ENCODE data around the gene NCAM2.
"Not testable (repeated sequence)": the region's sequence is repeated elsewhere in the genome, so short reads cannot be mapped to it uniquely, and the experiment has no call there.

The NCAM2 gene

DNA sequence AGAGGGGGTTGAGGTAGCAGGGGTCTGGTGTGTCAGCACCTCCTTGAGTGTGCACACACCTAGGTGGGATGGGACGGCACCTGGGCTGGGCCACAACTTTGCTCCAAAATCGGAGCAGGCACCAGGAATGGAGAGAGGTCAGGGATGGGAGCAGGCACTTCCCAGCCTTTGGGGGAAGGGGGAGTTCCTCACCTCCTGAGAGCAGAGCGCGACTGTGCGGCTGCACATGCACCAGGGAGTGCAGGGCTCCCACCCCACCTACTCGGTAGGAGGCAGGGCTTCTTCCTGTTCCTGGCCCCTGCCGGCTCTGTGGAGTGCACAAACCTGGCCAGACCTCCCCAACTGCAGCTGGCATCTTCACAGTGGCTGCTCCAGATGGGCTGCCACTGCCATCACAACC is 399.3 kb downstream of the NCAM2 start:
- no peak overlapping the region for H3K9ac ChIP-seq (ENCODE audit: low read length)
- peaks cover 4% of the 10 kb centered on the region for H3K4me1 ChIP-seq (ENCODE audit: control insufficient read depth, insufficient read depth, low read length)
- no peaks in the 10 kb centered on the region for H3K36me3 ChIP-seq (ENCODE audit: control insufficient read depth, insufficient read depth, low read length, severe bottlenecking)
- H3K27me3 ChIP-seq (replicated peaks; ENCODE audit: control insufficient read depth, insufficient read depth, low read length) = no peaks in the 10 kb centered on the region
- peaks cover 3% of the 10 kb centered on the region for H3K9me3 ChIP-seq (ENCODE audit: control insufficient read depth, low read length)
- DNase-seq (ENCODE audit: low read depth) = no peak
- H3K4me3 ChIP-seq (ENCODE audit: low read length) = no peak overlapping the region

DNA sequence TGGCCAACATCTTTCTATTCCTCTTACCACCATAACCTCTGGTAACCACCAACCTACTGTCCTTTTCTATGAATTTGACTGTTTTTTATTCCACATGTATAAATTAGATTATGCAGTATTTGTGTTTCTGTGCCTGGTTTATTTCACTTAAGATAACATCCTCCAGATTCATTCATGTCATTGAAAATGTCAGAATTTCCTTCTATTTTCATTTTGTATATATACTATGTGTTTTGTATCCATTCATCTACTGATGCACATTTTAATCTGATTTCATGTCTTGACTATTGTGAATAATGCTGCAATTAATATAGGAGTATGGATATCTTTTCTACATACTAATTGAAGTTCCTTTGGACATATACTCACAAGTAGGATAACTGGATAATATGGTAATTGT is 403.2 kb downstream of the NCAM2 start:
- Histone ChIP-seq H3K4me3 (ENCODE audit: low read length) (no peak overlapping the region), H3K4me1 (ENCODE audit: control insufficient read depth, insufficient read depth, low read length) (peaks cover 4% of the 10 kb centered on the region), H3K27me3 (replicated peaks; ENCODE audit: control insufficient read depth, insufficient read depth, low read length) (no peaks in the 10 kb centered on the region), H3K9me3 (ENCODE audit: control insufficient read depth, low read length) (no peaks in the 10 kb centered on the region), H3K36me3 (ENCODE audit: control insufficient read depth, insufficient read depth, low read length, severe bottlenecking) (no peaks in the 10 kb centered on the region), H3K9ac (ENCODE audit: low read length) (no peak overlapping the region)
- no peak for DNase-seq (ENCODE audit: low read depth)

DNA sequence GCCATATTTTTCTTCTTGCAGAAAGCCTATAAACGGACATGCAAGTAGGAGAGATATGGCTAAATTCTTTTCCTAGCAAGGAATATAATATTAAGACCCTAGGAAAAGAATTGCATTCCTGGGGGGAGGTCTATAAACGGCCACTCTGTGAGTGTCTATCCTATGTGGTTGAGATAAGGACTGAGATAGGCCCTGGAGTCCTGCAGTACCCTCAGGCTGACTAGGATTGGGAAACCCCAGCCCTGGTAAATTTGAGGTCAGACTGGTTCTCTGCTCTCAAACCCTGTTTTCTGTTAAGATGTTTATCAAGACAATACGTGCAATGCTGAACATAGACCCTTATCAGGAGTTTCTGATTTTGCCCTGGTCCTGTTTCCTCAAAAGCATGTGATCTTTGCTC is 404.0 kb downstream of the NCAM2 start:
- not testable (repeated sequence) for H3K27me3 ChIP-seq (replicated peaks; ENCODE audit: control insufficient read depth, insufficient read depth, low read length); H3K36me3 ChIP-seq (ENCODE audit: control insufficient read depth, insufficient read depth, low read length, severe bottlenecking); H3K9ac ChIP-seq (ENCODE audit: low read length); H3K9me3 ChIP-seq (ENCODE audit: control insufficient read depth, low read length); DNase-seq (ENCODE audit: low read depth); H3K4me1 ChIP-seq (ENCODE audit: control insufficient read depth, insufficient read depth, low read length); H3K4me3 ChIP-seq (ENCODE audit: low read length)

DNA sequence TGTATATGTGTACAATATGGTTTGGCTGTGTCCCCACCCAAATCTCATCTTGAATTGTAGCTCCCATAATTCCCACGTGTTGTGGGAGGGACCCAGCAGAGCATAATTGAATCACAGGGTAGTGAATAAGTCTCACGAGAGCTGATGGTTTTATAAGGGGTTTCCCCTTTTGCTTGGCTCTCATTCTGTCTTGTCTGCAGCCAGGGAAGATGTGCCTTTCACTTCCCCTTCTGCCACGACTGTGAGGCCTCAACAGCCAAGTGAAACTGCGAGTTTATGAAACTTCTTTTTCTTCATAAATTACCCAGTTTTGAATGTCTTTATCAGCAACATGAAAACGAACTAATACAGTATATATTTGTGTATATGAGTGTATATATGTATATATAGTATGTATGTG is 406.1 kb downstream of the NCAM2 start:
- H3K4me3 ChIP-seq (ENCODE audit: low read length); H3K9ac ChIP-seq (ENCODE audit: low read length); DNase-seq (ENCODE audit: low read depth); H3K4me1 ChIP-seq (ENCODE audit: control insufficient read depth, insufficient read depth, low read length); H3K27me3 ChIP-seq (replicated peaks; ENCODE audit: control insufficient read depth, insufficient read depth, low read length); H3K9me3 ChIP-seq (ENCODE audit: control insufficient read depth, low read length); H3K36me3 ChIP-seq (ENCODE audit: control insufficient read depth, insufficient read depth, low read length, severe bottlenecking): not testable (repeated sequence)

DNA sequence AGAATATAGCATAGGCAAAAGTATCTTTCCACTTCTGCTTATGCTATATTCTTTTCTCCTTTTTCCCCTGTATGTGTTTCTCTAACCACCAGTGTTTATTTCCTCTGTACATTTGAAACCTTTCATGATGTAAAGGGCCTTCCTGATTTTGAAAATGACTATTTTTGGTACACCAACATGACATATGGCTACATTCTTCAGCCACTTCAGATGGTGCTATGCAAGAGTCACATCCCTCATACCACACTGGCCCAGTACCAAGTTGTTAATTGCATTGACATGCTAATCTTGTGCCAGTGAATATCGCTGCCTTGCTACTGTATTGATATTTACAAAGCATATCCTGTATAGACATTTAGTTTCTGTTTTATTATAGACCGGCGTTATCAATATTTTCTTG is 408.7 kb downstream of the NCAM2 start:
- no peaks in the 10 kb centered on the region for H3K4me1 ChIP-seq (ENCODE audit: control insufficient read depth, insufficient read depth, low read length)
- no peaks in the 10 kb centered on the region for H3K27me3 ChIP-seq (replicated peaks; ENCODE audit: control insufficient read depth, insufficient read depth, low read length)
- no peaks in the 10 kb centered on the region for H3K36me3 ChIP-seq (ENCODE audit: control insufficient read depth, insufficient read depth, low read length, severe bottlenecking)
- no peak overlapping the region for H3K9ac ChIP-seq (ENCODE audit: low read length)
- no peak for DNase-seq (ENCODE audit: low read depth)
- no peak overlapping the region for H3K4me3 ChIP-seq (ENCODE audit: low read length)
- no peaks in the 10 kb centered on the region for H3K9me3 ChIP-seq (ENCODE audit: control insufficient read depth, low read length)

DNA sequence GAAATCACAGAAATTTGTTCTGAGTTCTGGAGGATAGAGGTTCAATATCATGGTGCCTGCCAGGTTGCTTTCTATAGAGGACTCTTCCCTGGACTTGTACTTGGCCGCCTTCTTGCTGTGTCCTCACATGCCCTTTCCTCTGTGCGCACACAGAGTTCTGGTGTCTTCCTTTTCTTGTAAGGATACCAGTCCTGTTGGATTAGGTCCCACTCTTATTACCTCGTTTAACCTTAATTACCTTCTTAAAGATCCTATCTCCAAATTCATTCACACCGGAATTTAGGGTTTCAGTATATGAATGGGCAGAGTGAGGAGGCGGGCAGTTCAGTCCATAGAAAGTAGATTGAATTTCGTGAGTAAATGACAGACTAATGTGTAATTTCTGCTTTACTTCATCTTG is 413.9 kb downstream of the NCAM2 start:
- H3K4me3 ChIP-seq (ENCODE audit: low read length) = no peak overlapping the region
- H3K9me3 ChIP-seq (ENCODE audit: control insufficient read depth, low read length) = no peaks in the 10 kb centered on the region
- H3K9ac ChIP-seq (ENCODE audit: low read length) = no peak overlapping the region
- no peaks in the 10 kb centered on the region for H3K4me1 ChIP-seq (ENCODE audit: control insufficient read depth, insufficient read depth, low read length)
- no peaks in the 10 kb centered on the region for H3K36me3 ChIP-seq (ENCODE audit: control insufficient read depth, insufficient read depth, low read length, severe bottlenecking)
- DNase-seq (ENCODE audit: low read depth) = no peak
- H3K27me3 ChIP-seq (replicated peaks; ENCODE audit: control insufficient read depth, insufficient read depth, low read length) = no peaks in the 10 kb centered on the region

DNA sequence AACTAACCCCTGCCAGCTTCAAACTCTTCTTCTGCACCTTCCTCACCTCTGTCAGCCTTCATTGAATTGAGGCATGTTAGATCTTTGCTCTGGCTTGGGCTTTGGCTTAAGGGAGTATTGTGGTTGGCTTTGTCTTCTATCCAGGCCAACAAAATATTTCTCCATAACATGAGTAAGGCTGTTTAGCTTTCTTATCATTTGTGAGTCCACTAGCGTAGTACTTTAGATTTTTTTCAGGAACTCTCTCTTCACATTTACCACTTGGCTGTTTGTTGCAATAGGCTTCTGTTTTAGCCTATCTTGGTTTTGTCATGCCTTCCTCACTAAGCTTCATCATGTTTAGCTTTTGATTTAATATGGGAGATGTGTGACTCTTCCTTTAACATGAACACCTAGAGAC is 417.5 kb downstream of the NCAM2 start:
- Histone ChIP-seq H3K9me3 (ENCODE audit: control insufficient read depth, low read length) (no peaks in the 10 kb centered on the region), H3K27me3 (replicated peaks; ENCODE audit: control insufficient read depth, insufficient read depth, low read length) (no peaks in the 10 kb centered on the region), H3K9ac (ENCODE audit: low read length) (no peak overlapping the region), H3K4me1 (ENCODE audit: control insufficient read depth, insufficient read depth, low read length) (no peaks in the 10 kb centered on the region), H3K36me3 (ENCODE audit: control insufficient read depth, insufficient read depth, low read length, severe bottlenecking) (no peaks in the 10 kb centered on the region), H3K4me3 (ENCODE audit: low read length) (no peak overlapping the region)
- DNase-seq (ENCODE audit: low read depth) = no peak

DNA sequence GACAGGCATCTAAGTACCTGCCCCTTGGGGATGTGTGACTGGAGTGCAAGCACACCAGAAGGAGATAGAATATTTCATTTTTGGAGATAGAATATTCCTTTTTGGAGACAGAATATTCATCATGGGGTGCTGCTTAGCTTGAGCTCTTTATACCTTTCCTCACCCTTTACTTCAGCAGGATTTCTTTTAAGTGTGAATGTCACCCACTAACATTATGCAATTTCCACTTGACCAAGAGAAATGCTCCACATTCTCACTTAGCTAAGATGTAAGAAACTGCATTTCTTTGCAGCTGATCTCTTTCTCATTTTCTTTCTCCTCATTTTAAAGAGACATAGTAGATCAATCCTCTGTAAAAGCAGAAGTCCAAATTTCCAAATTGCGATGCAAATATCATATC is 436.7 kb downstream of the NCAM2 start:
- no peak for DNase-seq (ENCODE audit: low read depth)
- Histone ChIP-seq H3K4me3 (ENCODE audit: low read length) (no peak overlapping the region), H3K36me3 (ENCODE audit: control insufficient read depth, insufficient read depth, low read length, severe bottlenecking) (no peaks in the 10 kb centered on the region), H3K9me3 (ENCODE audit: control insufficient read depth, low read length) (no peaks in the 10 kb centered on the region), H3K4me1 (ENCODE audit: control insufficient read depth, insufficient read depth, low read length) (peaks cover 21% of the 10 kb centered on the region), H3K9ac (ENCODE audit: low read length) (no peak overlapping the region), H3K27me3 (replicated peaks; ENCODE audit: control insufficient read depth, insufficient read depth, low read length) (no peaks in the 10 kb centered on the region)

DNA sequence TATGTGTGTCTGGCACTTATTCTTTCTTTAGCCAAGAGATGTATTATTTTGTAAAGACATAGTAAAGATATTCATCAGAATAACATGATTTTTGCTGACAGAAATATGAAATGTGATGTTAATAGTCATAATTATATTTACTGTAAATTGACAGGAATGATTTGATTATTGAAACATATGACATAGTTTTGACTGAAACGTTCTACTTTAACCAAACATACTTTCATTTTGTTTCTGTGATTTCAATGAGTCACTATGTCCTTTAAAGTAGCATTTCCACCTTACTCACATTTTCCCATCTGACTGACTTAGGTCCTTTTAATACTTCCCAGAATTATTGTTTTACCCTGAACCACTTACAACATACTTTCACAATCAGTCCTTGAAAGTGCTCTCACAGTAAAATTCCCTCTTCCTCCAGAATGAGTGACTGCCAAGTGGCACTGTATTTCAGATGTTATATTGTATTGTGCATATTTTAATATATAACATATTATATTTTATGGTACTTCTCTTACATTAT is 437.9 kb downstream of the NCAM2 start:
- H3K9me3 ChIP-seq (ENCODE audit: control insufficient read depth, low read length) = no peaks in the 10 kb centered on the region
- peak overlapping the region; percentile 8 for H3K9ac ChIP-seq (ENCODE audit: low read length)
- DNase-seq (ENCODE audit: low read depth) = peak; percentile 75
- H3K4me3 ChIP-seq (ENCODE audit: low read length) = peak overlapping the region; percentile 62
- no peaks in the 10 kb centered on the region for H3K36me3 ChIP-seq (ENCODE audit: control insufficient read depth, insufficient read depth, low read length, severe bottlenecking)
- peaks cover 21% of the 10 kb centered on the region for H3K4me1 ChIP-seq (ENCODE audit: control insufficient read depth, insufficient read depth, low read length)
- H3K27me3 ChIP-seq (replicated peaks; ENCODE audit: control insufficient read depth, insufficient read depth, low read length) = no peaks in the 10 kb centered on the region

DNA sequence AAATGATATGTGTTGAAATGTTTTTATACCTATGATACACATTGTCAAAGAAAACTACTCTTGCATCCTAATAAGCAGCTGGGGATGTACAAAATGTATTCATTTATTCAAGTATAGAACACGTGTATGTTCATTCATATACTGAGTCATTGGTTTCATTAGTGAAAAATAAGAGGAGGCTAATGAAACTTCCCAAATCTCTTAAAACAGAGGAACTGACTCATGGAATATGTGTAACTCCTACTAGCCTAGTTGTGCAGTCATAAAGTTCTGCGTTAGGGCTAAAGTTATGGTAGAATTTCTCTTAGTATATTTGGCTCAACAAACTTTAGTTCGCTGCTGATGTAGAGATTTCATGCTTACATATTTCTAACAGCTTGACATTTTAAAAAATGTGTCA is 441.6 kb downstream of the NCAM2 start:
- Histone ChIP-seq H3K4me1 (ENCODE audit: control insufficient read depth, insufficient read depth, low read length) (peaks cover 21% of the 10 kb centered on the region), H3K27me3 (replicated peaks; ENCODE audit: control insufficient read depth, insufficient read depth, low read length) (no peaks in the 10 kb centered on the region), H3K36me3 (ENCODE audit: control insufficient read depth, insufficient read depth, low read length, severe bottlenecking) (no peaks in the 10 kb centered on the region), H3K4me3 (ENCODE audit: low read length) (no peak overlapping the region), H3K9ac (ENCODE audit: low read length) (no peak overlapping the region), H3K9me3 (ENCODE audit: control insufficient read depth, low read length) (peaks cover 10% of the 10 kb centered on the region)
- DNase-seq (ENCODE audit: low read depth) = no peak

DNA sequence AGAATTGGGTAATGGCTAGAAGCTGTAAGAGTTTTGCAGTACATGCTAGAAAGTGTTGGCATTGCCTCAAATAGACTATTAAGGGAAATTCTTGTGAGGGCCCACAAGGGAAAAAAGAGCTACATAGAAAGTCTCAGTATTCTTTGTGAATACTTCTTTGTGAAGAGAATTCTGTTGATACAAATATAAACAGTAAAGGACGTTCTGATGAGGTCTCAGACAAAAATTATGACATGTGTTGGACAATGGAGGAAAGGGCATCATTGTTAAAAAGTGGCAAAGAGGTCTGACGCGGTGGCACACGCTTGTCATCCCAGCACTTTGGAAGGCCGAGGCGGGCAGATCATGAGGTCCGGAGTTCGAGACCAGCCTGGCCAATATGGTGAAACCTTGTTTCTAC is 458.9 kb downstream of the NCAM2 start:
- Histone ChIP-seq H3K9me3 (ENCODE audit: control insufficient read depth, low read length) (no peaks in the 10 kb centered on the region), H3K36me3 (ENCODE audit: control insufficient read depth, insufficient read depth, low read length, severe bottlenecking) (no peaks in the 10 kb centered on the region), H3K4me3 (ENCODE audit: low read length) (no peak overlapping the region), H3K4me1 (ENCODE audit: control insufficient read depth, insufficient read depth, low read length) (no peaks in the 10 kb centered on the region), H3K27me3 (replicated peaks; ENCODE audit: control insufficient read depth, insufficient read depth, low read length) (no peaks in the 10 kb centered on the region), H3K9ac (ENCODE audit: low read length) (no peak overlapping the region)
- no peak for DNase-seq (ENCODE audit: low read depth)

DNA sequence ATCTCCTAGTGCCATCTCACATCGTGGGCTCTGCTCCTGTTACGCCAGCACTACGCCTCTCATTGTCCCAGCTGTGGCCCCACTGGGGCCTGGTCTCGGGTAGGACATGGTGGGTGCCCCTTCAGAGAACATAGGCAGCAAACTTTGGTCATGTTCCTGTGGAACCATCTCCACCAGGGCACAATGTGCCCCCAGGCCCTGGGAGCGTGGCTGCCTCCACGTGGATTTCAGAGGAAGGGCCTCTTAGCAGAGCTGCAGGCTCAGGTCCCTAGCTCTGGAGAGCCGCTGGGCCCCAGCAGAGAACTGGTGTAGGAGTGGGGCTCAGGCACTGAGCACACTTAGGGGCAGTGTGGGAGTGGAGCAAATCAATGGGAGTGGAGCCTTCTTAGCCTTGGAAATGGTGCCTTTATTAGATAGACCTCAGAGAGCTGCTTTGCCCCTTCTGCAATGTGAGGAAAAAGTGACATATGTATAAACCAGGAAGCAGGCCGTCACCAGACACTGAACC is 460.0 kb downstream of the NCAM2 start:
- Histone ChIP-seq H3K9ac (ENCODE audit: low read length) (no peak overlapping the region), H3K27me3 (replicated peaks; ENCODE audit: control insufficient read depth, insufficient read depth, low read length) (no peaks in the 10 kb centered on the region), H3K9me3 (ENCODE audit: control insufficient read depth, low read length) (no peaks in the 10 kb centered on the region), H3K4me3 (ENCODE audit: low read length) (no peak overlapping the region), H3K4me1 (ENCODE audit: control insufficient read depth, insufficient read depth, low read length) (peaks cover 1% of the 10 kb centered on the region), H3K36me3 (ENCODE audit: control insufficient read depth, insufficient read depth, low read length, severe bottlenecking) (no peaks in the 10 kb centered on the region)
- no peak for DNase-seq (ENCODE audit: low read depth)
